ENCODE measurements around the gene FNDC3B.
A peak's percentile ranks its signal among the peaks of the same experiment; 100 is the strongest.

Gene FNDC3B

DNA sequence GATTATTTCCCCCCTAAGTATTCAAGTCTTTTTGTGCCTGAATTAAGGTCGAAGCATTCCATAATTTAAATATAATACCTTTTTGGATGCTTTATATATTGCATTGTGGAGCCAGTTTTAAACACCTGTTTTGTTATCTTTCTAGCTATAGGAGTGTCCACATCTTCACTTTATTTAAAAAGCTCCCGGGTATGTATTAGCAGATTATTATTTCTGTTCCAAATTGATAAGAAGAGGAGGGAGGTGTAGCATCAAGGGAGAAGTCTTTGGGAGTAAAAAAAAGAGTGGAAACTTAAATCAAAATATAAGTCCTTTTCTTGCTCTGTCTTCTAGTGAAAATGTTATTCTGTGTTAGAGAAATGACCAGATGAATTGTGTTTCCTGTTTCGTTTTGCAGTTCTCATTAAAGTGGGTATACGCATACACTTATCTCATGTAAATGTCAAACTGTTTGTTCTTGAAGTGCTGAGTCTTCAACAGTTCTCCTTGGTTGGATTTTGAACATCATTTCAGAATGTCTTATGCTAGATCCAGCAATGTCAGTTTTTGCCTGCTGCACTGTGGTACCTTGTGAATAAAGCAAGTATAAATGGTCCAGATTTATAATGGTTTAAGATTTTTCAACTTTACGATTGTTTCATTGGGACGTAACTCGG, 105.8 kb downstream of the FNDC3B start:
- Histone ChIP-seq H3K4me3 (ENCODE audit: low read depth in 1 of 2, low read length in 1 of 2) (no peak overlapping the region), H3K36me3 (no peaks in the 10 kb centered on the region), H3K4me1 (ENCODE audit: control insufficient read depth in 1 of 2, insufficient read depth in 1 of 2, low read depth in 1 of 2, low read length in 1 of 2) (peaks cover 70 to 77% of the 10 kb centered on the region in 2 experiments), H3K27me3 (no peaks in the 10 kb centered on the region), H3K9me3 (no peaks in the 10 kb centered on the region), H3K27ac (peak overlapping the region; percentile 65)
- TF ChIP-seq, protein P1, sequence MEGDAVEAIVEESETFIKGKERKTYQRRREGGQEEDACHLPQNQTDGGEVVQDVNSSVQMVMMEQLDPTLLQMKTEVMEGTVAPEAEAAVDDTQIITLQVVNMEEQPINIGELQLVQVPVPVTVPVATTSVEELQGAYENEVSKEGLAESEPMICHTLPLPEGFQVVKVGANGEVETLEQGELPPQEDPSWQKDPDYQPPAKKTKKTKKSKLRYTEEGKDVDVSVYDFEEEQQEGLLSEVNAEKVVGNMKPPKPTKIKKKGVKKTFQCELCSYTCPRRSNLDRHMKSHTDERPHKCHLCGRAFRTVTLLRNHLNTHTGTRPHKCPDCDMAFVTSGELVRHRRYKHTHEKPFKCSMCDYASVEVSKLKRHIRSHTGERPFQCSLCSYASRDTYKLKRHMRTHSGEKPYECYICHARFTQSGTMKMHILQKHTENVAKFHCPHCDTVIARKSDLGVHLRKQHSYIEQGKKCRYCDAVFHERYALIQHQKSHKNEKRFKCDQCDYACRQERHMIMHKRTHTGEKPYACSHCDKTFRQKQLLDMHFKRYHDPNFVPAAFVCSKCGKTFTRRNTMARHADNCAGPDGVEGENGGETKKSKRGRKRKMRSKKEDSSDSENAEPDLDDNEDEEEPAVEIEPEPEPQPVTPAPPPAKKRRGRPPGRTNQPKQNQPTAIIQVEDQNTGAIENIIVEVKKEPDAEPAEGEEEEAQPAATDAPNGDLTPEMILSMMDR (IDR thresholded peaks at IDR 0.05): no peak

DNA sequence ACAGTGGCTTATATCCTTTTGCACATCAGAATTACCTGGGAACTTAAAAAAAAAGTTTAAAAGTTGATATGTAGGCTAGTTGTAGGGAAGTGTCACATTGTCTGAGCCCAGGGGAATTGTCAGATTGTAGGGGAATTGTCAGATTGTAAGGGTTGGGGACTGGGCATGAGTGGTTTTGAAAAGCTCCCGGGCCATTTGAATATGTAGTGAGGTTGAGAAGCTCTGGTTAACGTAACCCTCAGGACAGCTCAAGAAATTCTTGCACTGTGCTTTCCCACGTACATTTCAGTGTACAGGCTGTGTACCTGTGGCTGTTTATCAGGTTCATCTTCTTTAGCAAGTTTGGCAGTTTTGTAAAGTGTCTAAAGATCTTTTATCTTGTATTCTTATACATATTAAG, 107.0 kb downstream of the FNDC3B start:
- H3K27me3 ChIP-seq: no peaks in the 10 kb centered on the region
- H3K9me3 ChIP-seq: no peaks in the 10 kb centered on the region
- peaks cover 69 to 75% of the 10 kb centered on the region in 2 experiments for H3K4me1 ChIP-seq (ENCODE audit: control insufficient read depth in 1 of 2, insufficient read depth in 1 of 2, low read depth in 1 of 2, low read length in 1 of 2)
- no peak overlapping the region for H3K4me3 ChIP-seq (ENCODE audit: low read depth in 1 of 2, low read length in 1 of 2)
- H3K36me3 ChIP-seq: no peaks in the 10 kb centered on the region
- TF ChIP-seq, protein P1 (IDR thresholded peaks at IDR 0.05): no peak
- peak overlapping the region; percentile 49 for H3K27ac ChIP-seq

DNA sequence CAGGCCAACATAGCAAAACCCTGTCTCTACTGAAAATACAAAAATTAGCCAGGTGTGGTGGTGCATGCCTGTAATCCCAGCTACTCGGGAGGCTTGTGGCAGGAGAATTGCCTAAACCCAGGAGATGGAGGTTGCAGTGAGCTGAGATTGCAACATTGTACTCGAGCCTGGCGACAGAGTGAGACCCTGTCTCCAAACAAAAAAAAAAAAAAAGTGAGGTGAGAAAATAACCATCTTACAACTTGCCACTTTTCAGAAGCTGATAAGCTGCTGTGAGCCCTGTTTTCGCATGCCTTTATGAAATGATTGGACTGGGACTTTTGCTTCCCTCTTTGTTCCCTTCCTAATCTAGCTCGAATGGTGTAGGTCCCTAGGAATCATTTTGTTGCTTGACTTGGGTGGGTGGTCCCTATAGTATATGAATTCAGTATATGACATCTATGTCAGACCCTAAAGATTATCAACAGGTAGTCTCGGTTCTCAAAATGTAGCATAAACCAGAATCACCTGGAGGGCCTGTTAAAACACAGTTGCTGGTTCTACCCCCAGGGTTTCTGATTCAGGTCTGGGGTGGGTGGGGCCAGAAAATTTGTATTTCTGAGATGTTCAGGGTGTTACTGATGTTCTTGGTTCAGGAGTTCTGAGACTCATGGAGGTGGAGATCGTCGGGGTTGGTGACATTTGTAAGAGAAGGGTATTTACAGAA, 107.9 kb downstream of the FNDC3B start:
- H3K27me3 ChIP-seq: no peaks in the 10 kb centered on the region
- peaks cover 69 to 75% of the 10 kb centered on the region in 2 experiments for H3K4me1 ChIP-seq (ENCODE audit: control insufficient read depth in 1 of 2, insufficient read depth in 1 of 2, low read depth in 1 of 2, low read length in 1 of 2)
- peak overlapping the region; percentile 49 for H3K27ac ChIP-seq
- no peaks in the 10 kb centered on the region for H3K9me3 ChIP-seq
- H3K36me3 ChIP-seq: no peaks in the 10 kb centered on the region
- TF ChIP-seq, protein P1 (IDR thresholded peaks at IDR 0.05): no peak
- H3K4me3 ChIP-seq (ENCODE audit: low read depth in 1 of 2, low read length in 1 of 2): no peak overlapping the region

DNA sequence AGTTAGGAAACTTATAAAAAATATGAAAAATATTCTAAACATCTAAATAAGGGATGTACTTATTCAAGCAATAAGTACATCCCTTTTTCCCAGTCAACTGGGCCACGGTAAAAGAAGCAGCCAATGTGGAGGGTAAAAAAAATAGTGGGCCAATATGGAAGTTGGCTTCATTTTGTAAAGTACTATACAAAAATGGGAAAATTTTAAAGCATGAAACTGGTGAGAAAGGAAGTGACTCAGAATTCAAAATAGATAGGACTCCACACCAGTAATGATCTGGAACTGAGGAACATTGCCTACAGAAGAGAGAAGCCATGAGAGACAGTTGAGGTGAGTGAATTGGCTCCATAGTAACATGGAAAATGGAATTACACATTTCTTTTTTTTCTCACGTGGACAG, 108.9 kb downstream of the FNDC3B start:
- TF ChIP-seq, protein P1 (IDR thresholded peaks at IDR 0.05): no peak
- Histone ChIP-seq H3K4me3 (ENCODE audit: low read depth in 1 of 2, low read length in 1 of 2) (no peak overlapping the region), H3K9me3 (no peaks in the 10 kb centered on the region), H3K27me3 (no peaks in the 10 kb centered on the region), H3K36me3 (no peaks in the 10 kb centered on the region), H3K27ac (peak overlapping the region; percentile 78), H3K4me1 (ENCODE audit: control insufficient read depth in 1 of 2, insufficient read depth in 1 of 2, low read depth in 1 of 2, low read length in 1 of 2) (peaks cover 69 to 75% of the 10 kb centered on the region in 2 experiments)

DNA sequence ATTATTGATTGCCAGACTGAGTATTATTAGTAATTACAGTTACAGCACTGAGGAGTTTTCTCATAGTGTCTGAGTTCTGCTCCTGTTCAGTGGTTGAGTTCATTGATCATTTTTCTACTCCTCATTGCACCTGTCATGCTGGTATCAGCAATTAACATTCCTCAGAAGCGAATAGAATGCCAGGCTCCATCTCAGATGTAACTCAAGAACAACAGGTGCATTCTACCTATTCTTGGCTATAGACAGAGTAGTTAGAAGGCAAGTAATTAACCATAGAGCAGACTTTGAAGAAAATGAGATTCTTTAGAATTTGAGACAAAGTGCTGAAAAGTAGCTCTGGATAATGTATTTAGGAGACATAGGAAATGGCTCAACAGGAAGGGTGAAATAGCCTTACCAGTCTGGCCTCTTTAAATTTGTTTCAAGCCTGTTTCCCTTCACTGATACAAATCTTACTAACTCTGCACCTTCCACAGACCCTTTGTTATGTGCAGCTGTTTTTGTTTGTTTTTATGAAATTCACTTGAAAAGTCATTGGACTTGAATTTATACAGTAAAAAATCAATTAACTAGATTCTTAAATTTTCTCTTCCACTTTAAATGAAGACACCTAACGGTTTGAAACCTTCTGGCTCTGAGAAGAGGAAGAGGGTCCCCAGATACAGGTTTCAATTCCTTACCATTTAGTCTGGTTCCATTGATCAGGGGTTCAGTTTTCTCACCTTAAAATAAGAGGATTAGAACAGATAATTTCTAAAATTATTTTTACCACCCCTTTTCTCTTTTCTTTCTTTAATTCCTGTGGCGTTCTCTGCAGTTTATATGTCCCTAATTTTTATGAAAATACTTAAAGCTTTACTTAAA, 109.6 kb downstream of the FNDC3B start:
- Histone ChIP-seq H3K36me3 (no peaks in the 10 kb centered on the region), H3K27ac (peak overlapping the region; percentile 78), H3K9me3 (no peaks in the 10 kb centered on the region), H3K4me1 (ENCODE audit: control insufficient read depth in 1 of 2, insufficient read depth in 1 of 2, low read depth in 1 of 2, low read length in 1 of 2) (peaks cover 71 to 82% of the 10 kb centered on the region in 2 experiments), H3K27me3 (no peaks in the 10 kb centered on the region), H3K4me3 (ENCODE audit: low read depth in 1 of 2, low read length in 1 of 2) (no peak overlapping the region)
- TF ChIP-seq, protein P1 (IDR thresholded peaks at IDR 0.05): no peak
